ENCODE results near the gene SPZ1.

DNA sequence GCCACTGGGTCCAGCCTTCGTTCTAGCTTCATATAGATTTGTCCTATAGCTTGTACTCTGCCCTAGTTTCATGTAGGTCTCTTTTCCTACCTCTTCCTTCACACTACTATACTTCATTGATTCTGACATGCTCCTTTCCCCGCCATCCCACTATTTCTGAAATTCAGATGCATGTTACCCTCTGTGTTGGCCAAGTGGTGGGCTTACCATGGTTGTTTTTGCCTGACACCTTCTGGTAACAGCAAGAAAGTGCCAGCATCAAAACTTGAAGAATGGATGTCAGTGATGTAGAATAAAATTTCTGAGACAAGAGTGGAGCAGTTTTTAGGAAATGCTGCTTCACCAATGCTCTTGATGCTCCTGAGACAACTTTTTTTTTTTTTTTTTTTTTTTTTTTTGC, 44.5 kb upstream of the SPZ1 start:
- TF ChIP-seq, protein P1, sequence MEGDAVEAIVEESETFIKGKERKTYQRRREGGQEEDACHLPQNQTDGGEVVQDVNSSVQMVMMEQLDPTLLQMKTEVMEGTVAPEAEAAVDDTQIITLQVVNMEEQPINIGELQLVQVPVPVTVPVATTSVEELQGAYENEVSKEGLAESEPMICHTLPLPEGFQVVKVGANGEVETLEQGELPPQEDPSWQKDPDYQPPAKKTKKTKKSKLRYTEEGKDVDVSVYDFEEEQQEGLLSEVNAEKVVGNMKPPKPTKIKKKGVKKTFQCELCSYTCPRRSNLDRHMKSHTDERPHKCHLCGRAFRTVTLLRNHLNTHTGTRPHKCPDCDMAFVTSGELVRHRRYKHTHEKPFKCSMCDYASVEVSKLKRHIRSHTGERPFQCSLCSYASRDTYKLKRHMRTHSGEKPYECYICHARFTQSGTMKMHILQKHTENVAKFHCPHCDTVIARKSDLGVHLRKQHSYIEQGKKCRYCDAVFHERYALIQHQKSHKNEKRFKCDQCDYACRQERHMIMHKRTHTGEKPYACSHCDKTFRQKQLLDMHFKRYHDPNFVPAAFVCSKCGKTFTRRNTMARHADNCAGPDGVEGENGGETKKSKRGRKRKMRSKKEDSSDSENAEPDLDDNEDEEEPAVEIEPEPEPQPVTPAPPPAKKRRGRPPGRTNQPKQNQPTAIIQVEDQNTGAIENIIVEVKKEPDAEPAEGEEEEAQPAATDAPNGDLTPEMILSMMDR (conservative IDR thresholded peaks at IDR 0.05) = no peak
- no peak for TF ChIP-seq ZFX (IDR thresholded peaks at IDR 0.05)
